ENCODE results near the gene PON3.

DNA sequence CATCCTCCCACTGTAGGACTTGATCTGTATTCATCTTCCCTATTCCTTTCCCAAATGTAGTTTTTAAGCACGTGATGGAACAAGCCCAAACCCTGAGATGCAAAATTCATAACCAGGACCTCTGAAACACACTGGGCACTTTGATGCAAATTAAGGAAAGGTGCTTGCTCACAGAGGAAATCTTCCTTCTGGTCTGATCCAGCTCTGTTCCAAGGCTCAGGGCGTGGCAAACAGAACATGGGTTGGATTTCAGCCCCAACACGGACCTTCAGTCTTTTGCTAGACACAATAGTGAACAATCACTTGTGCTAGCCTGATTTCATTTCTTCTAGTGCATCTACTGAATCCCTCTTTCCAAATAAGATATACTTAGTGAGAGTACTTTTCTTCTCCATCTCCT lies 27.9 kb downstream of the PON3 start:
- no peak for TF ChIP-seq CTCF (IDR thresholded peaks at IDR 0.05)
- TF ChIP-seq POLR2A (IDR thresholded peaks at IDR 0.05), result no peak

All from esophagus squamous epithelium (tissue), 4 donors.